Epidermal melanocyte (primary cell): Measurements from ENCODE around the gene HACE1.
"Not testable (repeated sequence)": the region's sequence is repeated elsewhere in the genome, so short reads cannot be mapped to it uniquely, and the experiment has no call there.

ENCODE experiments used
- DNase-seq: peaks from one replicate; pipeline ENCODE4 v3.0.0; 2011; ENCODE audit warnings: low spot score; ENCODE audit not compliant: insufficient read length

Gene HACE1

DNA sequence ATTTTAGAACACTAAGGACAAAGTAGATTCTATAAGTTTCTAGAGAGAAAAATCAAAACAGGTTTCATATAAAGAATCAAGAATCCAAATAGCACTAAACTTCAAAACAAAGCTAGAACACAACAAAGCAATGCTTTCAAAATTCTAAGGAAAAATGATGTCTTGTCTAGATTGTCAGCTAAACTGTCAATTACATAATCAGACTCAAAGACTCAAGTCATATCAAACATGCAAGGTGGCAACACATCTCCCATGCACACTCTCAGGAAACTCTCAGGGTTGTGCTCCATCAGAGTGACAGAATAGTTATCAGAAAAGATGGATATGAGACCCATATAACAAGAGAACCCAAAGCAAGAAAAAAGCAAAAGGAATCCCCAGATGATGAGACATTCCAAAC lies 23.9 kb downstream of the HACE1 start:
- DNase-seq: no peak

DNA sequence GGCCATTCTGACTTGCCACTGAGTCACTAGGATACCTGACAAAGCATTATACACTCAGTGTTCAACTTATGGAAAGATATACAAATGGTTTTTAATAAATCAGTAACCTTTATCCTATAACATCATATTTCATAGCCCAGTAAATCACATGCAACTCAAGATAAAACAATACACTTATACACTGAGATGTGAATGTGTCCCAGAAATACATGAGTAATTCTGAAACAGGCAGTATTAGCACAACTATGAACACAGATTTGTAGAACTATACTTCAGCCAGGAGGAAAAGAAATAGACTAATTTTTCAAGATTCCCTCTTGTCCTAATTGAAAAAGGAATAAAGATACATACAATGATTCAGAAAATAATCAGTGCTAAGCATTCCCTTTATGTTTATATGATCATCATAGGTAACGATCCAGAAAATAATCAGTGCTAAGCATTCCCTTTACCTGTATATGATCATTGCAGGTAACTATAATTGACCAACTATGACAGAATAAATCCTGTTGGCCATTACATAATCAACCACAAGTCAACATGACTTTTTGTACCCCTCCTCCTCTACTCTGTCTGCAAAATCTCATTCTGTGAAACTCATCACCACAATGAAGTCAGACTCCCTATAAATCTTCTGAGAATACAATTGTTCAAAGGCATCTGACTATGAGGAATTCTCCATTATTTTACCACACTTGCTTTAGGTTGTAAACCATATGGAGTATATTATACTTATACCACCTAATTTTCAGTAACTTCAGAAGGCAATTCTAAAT lies 30.3 kb downstream of the HACE1 start:
- DNase-seq: no peak

DNA sequence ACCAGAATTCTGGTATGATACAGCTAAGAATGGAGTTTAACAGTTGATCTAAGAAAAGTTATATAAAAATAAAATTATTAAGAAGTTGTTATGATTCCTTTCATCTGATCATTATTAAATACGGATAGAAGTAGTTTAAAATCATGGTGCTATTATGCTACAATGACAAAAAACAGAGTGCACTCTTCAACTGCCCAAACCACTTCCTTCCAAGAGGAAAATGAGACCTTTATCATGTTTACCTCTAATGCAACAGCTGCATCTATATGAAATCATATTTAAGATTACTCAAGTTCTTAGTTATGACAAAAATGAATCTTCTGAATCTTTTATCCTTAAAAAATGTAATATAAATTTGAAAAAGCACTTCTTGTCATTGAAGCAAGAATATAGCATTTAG lies 31.2 kb downstream of the HACE1 start:
- no peak for DNase-seq

DNA sequence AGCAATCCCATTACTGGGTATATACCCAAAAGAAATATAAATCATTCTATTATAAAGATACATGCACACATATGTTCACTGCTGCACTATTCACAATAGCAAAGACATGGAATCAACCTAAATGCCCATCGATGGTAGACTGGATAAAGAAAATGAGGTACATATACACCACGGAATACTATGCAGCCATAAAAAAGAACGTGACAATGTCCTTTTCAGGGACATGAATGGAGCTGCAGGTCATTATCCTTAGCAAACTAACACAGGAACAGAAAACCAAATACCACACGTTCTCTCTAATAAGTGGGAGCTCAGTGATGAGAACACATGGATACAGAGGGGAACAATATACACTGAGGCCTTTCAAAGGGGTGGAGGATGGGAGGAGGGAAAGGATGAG lies 38.9 kb downstream of the HACE1 start:
- DNase-seq: not testable (repeated sequence)

DNA sequence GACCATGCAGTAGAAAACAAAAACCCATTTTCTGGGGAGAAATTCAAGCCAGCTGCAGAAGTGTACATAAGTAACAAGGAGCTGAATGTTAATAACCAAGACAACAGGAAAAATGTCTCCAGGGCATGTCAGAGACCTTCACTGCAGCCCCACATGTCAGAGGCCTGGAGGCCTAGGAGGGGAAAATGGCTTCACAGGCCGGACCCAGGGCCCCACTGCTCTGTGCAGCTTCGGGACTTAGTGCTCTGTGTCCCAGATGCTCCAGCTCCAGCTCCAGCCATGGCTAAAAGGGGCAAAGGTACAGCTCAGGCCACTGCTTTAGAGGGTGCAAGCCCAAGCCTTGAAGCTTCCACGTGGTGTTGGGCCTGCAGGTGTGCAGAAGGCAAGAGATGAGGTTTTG lies 43.6 kb downstream of the HACE1 start:
- DNase-seq: no peak

DNA sequence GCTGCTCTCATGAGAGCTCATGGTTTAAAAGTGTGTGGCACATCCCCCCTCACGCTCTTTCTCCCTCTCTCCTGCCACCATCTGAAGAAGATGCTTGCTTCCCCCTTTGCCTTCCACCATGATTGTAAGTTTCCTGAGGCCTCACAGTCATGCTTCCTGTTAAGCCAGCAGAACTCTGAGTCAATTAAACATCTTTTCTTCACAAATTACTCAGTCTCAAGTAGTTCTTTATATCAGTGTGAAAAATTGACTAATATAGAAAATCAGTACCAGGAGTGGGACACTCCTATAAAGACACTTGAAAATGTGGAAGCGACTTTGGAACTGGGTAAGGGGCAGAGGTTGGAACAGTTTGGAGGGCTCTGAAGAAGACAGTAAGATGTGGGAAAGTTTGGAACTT lies 45.0 kb downstream of the HACE1 start:
- no peak for DNase-seq

DNA sequence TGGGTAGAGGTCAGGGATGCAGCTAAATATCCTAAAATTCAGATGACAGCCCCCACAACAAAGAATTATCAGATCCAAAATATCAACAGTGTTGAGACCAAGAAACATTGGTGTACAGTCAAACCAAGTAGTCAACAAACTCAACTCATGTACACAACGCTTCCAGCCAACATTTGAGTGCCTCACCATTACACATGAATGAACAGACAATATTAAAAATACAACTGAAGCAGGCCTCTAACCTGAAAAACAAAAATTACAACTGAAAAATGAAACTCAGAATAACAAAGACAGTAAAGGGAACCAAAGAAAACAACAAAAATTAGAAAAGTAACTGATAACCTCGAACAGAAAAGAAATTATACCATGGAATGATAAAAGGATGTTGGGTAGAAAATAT lies 46.2 kb downstream of the HACE1 start:
- no peak for DNase-seq

- DNase-seq: no peak
These were observed 50.6 kb downstream of the HACE1 start for GRCh38 chr6:104809116-104809515.

GRCh38 chr6:104805335-104805734 lies 54.4 kb downstream of the HACE1 start:
- not testable (repeated sequence) for DNase-seq

- DNase-seq: no peak
These were observed 60.5 kb downstream of the HACE1 start for GRCh38 chr6:104799134-104799657.

GRCh38 chr6:104796031-104796785 lies 63.5 kb downstream of the HACE1 start:
- no peak for DNase-seq

DNA sequence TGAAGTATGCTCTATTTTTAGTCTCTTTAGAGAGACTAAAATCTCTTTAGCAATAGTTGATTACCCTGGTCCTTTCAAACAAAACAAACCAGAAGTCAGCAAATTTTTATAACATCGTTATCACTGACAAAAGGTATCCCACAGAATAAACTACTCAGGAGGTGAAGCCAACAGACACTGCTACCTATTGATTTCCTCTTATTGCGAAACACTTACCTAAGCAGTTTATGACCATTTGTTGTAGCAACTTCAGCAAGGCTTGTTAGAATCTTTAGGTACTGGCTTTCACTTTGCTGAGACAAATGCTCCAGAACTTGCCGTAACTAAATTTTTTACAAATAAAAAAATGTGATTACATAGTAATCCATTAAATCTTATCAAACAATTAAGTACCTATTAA lies 64.4 kb downstream of the HACE1 start:
- DNase-seq: no peak

GRCh38 chr6:104789770-104790190 lies 69.9 kb downstream of the HACE1 start:
- no peak for DNase-seq

GRCh38 chr6:104788400-104788799 lies 71.3 kb downstream of the HACE1 start:
- no peak for DNase-seq

DNA sequence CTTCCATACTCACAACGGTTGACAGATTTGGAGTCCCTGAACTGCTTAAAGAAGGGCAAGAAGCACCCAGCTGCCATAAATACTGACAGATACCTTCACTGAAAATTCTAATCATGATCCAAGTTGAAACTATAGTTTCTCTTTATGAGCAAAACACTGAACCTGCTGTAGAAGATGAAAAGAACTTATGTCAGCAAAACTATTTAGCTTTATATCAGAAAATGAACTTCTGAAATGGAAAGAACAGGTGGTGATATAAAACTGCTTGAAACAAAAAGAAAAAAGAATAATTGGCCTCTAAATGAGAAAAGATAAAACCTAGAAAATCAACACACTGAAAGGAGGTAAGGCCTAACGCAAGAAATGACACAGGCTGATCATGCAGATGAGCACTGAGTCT lies 72.4 kb downstream of the HACE1 start:
- no peak for DNase-seq

GRCh38 chr6:104784884-104785283 lies 74.8 kb downstream of the HACE1 start:
- DNase-seq: no peak

GRCh38 chr6:104771258-104771832 lies 88.4 kb downstream of the HACE1 start:
- no peak for DNase-seq

DNA sequence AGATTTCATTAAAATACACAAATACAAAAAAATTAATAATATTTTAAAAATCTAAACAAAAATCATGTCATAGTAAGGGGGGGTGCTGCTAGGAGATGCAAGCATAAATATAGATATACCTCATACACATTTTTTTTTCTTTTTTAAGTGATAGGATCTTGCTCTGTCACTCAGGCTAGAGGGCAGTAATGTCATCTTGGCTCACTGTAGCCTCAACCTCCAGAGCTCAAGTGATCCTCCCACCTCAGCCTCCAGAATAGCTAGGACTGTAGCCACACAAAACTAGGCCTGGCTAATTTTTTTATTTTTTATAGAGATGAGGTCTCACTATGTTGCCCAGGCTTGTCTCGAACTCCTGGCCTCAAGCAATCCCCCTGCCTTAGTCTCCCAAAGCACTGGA lies 90.8 kb downstream of the HACE1 start:
- no peak for DNase-seq

- no peak for DNase-seq
These were observed 93.1 kb downstream of the HACE1 start for GRCh38 chr6:104766595-104766994.

DNA sequence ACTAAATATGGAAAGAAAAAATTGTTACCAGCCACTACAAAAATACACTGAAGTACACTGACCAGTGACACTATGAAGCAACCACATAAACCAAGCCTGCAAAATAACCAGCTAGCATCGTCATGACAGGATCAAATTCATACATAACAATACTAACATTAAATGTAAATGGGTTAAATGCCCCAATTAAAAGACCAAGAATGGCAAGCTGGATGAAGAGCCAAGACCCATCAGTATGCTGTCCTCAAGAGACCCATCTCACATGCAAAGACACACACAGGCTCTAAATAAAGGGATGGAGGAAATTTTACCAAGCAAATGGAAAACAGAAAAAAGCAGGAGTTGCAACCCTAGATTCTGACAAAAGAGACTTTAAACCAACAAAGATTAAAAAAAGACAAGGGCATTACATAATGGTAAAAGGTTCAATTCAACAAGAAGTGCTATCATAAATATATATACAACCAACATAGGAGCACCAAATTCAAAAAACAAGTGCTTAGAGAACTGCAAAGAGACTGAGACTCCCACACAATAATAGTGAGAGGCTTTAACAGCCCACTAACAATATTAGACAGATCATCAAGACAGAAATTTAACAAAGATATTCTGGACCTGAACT lies 104.8 kb downstream of the HACE1 start:
- no peak for DNase-seq

DNA sequence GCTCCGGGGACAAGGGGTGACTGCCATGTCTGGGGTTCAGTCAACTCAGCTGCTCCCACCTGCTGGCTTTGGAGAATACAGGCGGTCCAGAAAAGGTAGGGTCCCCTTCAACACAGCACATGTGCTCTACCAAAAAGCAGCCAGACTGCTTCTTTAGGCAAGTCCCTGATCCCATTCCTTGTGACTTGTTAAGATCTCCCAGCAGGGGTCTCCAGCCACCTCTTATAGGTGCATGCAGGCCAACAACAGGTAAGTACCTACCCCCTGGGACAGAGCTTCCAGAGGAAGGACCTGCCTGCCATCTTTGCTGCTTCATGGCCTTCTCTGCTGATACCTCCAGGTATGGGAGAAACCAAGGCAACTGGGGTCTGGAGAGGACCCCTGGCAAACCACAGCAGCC lies 106.5 kb downstream of the HACE1 start:
- DNase-seq: no peak

DNA sequence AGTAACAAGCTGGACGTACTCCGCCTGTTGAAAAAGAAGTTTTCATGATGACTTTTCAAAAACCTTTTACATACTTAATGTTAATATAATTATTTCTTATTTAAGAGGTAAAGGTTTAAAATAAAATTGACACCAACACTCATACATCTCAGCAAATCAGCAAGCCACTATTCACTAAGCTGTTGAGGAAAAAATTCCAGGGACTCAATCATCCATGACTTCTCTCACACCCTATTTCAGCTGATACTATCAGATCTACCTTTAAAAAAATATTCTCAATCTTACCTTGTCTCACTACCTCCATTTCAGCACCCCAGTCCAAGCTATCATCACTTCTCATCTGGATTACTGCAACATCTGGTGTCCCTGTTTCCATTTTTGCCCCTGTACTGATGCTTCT lies 109.3 kb downstream of the HACE1 start:
- no peak for DNase-seq
